ENCODE measurements around the gene TNC. TPM values are rescaled to one million over a fixed set of nuclear protein-coding genes. Genes with fewer than 3 reads are reported as not detected.

The TNC gene
- total and polyA plus RNA-seq, 8 donors = 66.3 to 329 (median 109) TPM

- Histone ChIP-seq H3K27ac (no peak overlapping the region), H3K4me3 (no peak overlapping the region), H3K27me3 (no peaks in the 10 kb centered on the region), H3K4me1 (peaks cover 0 to 18% of the 10 kb centered on the region in 2 donors), H3K36me3 (no peaks in the 10 kb centered on the region), H3K9me3 (no peaks in the 10 kb centered on the region)
- ATAC-seq (no peak), DNase-seq (no peak)
- no peak for TF ChIP-seq CTCF (IDR thresholded peaks at IDR 0.05)
- intact Hi-C loops (cut with DNase I) = no loop called here
Measured at GRCh38 chr9:115000217-115000639, 117.7 kb downstream of the TNC start.

GRCh38 chr9:114998326-114998725 is 119.6 kb downstream of the TNC start:
- Histone ChIP-seq H3K36me3 (no peaks in the 10 kb centered on the region), H3K27ac (no peak overlapping the region), H3K27me3 (no peaks in the 10 kb centered on the region), H3K9me3 (no peaks in the 10 kb centered on the region), H3K4me1 (peaks cover 0 to 24% of the 10 kb centered on the region in 2 donors), H3K4me3 (no peak overlapping the region)
- DNase-seq = no peak
- no peak for ATAC-seq
- intact Hi-C loops (cut with DNase I) = no loop called here
- TF ChIP-seq CTCF (IDR thresholded peaks at IDR 0.05) = no peak

GRCh38 chr9:114995681-114996221 is 122.2 kb downstream of the TNC start:
- ATAC-seq (peak; percentile 95), DNase-seq (peak in 2 of 4 donors; percentile 53 to 68)
- Histone ChIP-seq H3K27me3 (no peaks in the 10 kb centered on the region), H3K27ac (peak overlapping the region in 1 of 2 donors; percentile 80), H3K36me3 (no peaks in the 10 kb centered on the region), H3K4me3 (no peak overlapping the region), H3K4me1 (peaks cover 0 to 24% of the 10 kb centered on the region in 2 donors), H3K9me3 (no peaks in the 10 kb centered on the region)
- intact Hi-C loops (cut with DNase I) = no loop called here
- no peak for TF ChIP-seq CTCF (IDR thresholded peaks at IDR 0.05)

GRCh38 chr9:114994768-114995167 is 123.2 kb downstream of the TNC start:
- H3K4me1 ChIP-seq = peaks cover 0 to 30% of the 10 kb centered on the region in 2 donors
- no peak for DNase-seq
- H3K9me3 ChIP-seq = no peaks in the 10 kb centered on the region
- intact Hi-C loops (cut with DNase I) = no loop called here
- no peak overlapping the region for H3K27ac ChIP-seq
- no peak for TF ChIP-seq CTCF (IDR thresholded peaks at IDR 0.05)
- H3K36me3 ChIP-seq = no peaks in the 10 kb centered on the region
- no peak for ATAC-seq
- no peaks in the 10 kb centered on the region for H3K27me3 ChIP-seq
- H3K4me3 ChIP-seq = no peak overlapping the region

- intact Hi-C loops (cut with DNase I) = no loop called here
- no peak overlapping the region for H3K4me3 ChIP-seq
- ATAC-seq = no peak
- H3K27ac ChIP-seq = no peak overlapping the region
- peaks cover 0 to 44% of the 10 kb centered on the region in 2 donors for H3K4me1 ChIP-seq
- TF ChIP-seq CTCF (IDR thresholded peaks at IDR 0.05) = no peak
- no peaks in the 10 kb centered on the region for H3K27me3 ChIP-seq
- H3K9me3 ChIP-seq = no peaks in the 10 kb centered on the region
- no peak for DNase-seq
- no peaks in the 10 kb centered on the region for H3K36me3 ChIP-seq
Measured at GRCh38 chr9:114991861-114992260, 126.1 kb downstream of the TNC start.

All from left lung (tissue), 10 donors.